Stimulated activated CD4-positive, alpha-beta T cell treated with anti-CD3 and anti-CD28 coated beads, Interleukin-4, amount 100 ng/mL, for 24 hours (primary cell): ENCODE measurements around the gene FBL.
A peak's percentile ranks its signal among the peaks of the same experiment; 100 is the strongest.
"Not testable (repeated sequence)": the region's sequence is repeated elsewhere in the genome, so short reads cannot be mapped to it uniquely, and the experiment has no call there.

Experiments used
- DNase-seq: peaks from one replicate; pipeline ENCODE4 v3.0.0-alpha.2; 2020

FBL gene

GRCh38 chr19:39819786-39820185, 26.4 kb downstream of the FBL start:
- no peak for DNase-seq

- no peak for DNase-seq
These were observed 27.5 kb downstream of the FBL start for GRCh38 chr19:39818626-39819097.

GRCh38 chr19:39817888-39818561, 28.2 kb downstream of the FBL start:
- DNase-seq, result no peak

GRCh38 chr19:39816287-39817048, 29.7 kb downstream of the FBL start:
- DNase-seq, result no peak

DNA sequence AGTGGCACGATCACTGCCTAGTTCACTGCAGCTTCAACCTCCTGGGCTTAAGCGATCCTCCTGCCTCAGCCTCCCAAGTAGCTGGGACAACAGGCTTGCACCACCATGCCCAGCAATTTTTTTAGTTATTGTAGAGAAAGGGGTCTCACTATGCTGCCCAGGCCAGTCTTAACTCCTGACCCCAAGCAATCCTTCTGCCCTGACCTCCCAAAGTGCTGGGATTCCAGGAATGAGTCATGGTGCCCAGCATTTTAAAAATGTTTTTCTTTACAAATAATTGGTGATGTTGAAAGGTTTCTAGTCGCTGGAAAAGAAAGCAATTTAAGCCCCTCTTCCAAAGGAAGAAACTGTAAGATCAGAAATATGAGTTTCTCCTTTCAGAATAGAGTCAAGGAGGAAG, 31.6 kb downstream of the FBL start:
- no peak for DNase-seq

- DNase-seq, result not testable (repeated sequence)
These were observed 32.1 kb downstream of the FBL start for GRCh38 chr19:39814111-39814510.

- DNase-seq, result no peak
These were observed 32.8 kb downstream of the FBL start for GRCh38 chr19:39813264-39813993.

DNA sequence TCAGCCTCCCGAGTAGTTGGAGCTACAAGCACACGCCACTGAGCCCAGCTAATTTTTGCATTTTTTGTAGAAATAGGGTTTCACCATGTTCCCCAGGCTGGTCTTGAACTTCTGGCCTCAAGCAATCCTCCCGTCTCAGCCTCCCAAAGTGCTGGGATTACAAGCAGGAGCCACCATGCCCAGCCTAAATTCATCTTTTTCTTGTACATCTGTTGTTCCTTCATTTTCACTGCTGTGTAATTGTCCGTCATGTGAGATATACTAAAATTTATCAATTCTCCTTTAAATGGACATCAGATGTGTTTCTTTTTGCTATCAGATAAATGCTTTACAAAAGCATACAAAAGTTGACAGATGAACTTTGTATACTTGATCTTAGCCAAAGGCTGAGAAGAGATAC, 35.1 kb downstream of the FBL start:
- DNase-seq, result no peak

DNA sequence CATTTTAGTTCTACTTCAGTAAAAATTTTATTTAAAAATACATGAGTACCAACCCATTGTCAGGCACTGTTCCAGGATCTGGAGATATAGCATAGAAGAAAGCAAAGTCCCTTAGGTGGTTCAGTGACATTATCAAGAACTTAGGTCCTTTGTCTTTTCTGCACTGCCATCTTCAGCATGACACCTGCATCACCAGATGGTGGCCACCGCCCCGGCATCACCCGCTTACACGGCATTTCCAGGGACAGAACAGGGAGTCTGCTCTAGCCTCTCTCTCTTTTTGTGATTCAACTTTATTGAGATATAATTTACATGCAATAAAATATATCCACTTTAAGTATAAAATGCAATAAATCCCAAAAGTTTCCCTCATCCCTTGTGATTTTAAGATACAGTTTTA, 35.8 kb downstream of the FBL start:
- DNase-seq, result no peak

DNA sequence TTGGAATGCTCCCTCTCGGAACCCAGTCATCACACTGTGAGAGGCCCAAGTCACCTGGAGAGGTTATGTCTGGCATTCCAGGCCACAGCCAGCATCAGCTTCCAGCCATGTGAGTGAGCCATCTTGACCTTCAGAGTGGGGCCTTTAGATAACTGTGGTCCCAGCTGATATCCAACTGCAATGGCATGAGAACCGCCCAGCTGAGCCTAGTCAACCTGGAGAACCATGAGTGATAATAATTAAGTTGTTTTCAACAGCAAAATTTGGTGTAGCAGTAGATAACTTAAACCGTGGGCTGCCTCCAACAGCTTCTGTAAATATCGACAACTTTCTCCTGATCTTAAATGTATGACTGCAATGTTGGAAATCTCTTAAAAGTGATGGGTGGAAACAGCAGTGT, 36.8 kb downstream of the FBL start:
- no peak for DNase-seq

- DNase-seq, result not testable (repeated sequence)
These were observed 37.5 kb downstream of the FBL start for GRCh38 chr19:39808688-39809087.

GRCh38 chr19:39807846-39808364, 38.3 kb downstream of the FBL start:
- DNase-seq, result no peak

DNA sequence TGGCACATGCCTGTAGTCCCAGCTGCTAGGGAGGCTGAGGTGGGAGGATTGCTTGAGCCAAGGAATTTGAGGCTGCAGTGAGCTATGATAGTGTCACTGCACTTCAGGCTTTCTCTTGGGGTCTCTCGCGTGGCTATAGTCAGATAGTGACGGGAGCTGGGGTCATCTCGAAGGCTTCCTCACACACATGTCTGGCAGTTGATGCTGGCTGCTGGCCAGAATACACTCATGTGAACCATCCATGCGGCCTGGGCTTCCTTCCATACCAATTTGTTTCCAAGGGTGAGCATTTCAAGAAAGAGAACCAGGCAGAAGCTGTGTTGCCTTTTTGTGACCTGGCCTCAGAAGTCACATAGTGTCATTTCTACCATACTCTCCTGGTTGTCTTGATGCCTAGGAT, 41.1 kb downstream of the FBL start:
- no peak for DNase-seq

- no peak for DNase-seq
These were observed 43.2 kb downstream of the FBL start for GRCh38 chr19:39802958-39803357.

DNA sequence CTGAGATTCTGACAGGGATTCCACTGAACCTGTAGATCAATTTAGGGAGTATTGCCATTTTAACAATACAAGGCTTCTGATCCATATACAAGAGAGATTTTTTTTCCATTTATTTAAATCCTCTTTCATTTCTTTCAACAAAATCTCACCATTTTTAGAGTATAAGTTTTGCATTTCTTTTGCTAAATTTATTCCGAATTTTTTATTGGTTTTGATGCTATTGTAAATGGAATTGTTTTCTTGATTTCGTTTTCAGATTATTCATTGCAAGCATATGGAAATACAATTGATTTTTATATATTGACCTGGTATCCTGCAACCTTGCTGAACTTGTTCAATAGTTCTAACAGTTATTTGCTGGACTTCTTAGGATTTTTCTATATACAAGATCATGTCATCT, 49.1 kb downstream of the FBL start:
- no peak for DNase-seq

DNA sequence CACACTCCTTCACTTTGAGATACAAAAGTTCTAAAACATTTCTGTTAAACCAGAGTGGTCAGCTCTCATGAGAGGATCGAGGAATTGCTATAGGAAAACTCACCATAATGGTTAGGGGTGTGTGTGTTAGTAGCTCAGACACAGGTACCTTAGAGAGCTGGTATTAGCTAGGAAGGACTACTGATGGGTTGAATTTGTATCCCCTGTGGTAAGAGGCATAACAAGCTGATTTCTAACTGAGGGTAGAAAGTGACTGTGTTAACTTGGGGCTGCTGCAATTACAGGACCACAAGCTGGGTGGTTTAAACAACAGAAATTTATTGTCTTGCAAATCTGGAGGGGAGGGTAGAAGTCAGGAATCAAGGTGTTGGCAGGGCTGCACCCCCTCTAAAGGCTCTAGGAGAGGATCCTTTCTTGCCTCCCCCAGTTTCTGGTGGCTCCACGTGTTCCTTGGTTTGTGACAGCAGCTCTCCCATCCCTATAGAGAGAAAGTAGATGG, 50.1 kb downstream of the FBL start:
- DNase-seq, result no peak

DNA sequence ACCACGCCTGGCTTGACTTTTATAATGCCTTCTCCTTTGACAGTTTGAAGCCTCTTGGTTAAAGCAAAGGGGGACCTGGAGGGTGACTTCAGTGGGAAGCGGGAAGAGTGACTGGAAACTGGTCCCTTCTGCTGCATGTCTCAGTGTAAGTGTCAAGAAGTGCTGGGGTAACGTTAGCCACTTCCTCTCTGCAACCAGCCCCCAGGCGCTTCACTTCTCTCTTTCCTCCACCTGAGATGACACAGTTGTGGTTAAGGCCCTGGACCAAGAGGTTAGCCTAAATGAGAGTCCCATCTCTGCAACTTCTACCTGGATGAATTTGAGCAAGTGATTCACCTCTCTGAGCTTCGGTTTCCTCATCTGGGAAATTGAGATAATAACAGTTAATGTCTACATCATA, 51.2 kb downstream of the FBL start:
- DNase-seq, result no peak

GRCh38 chr19:39792999-39793546, 53.1 kb downstream of the FBL start:
- DNase-seq, result peak; percentile 75

DNA sequence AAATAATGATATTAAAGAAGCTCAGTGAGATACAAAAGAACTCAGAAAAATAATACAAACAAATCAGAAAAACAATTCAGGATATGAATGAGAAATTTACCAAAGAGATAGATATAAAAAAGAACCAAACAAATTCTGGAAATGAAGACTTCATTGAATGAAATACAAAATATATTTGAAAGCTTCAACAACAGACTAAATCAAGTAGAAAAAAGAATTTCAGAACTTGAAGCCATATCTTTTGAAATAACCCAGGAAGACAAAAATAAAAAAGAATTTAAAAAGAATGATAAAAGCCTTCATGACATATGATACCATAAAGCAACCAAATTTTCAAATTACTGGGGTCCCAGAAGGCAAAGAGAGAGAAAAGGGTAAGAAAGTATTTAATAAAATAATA, 57.9 kb downstream of the FBL start:
- no peak for DNase-seq
